ENCODE results near the gene NRAP. TPM values are rescaled to one million over a fixed set of nuclear protein-coding genes. Genes with fewer than 3 reads are reported as not detected.

NRAP gene
- total and polyA plus RNA-seq, 4 donors, result 0.05 to 0.13 (median 0.10) TPM

DNA sequence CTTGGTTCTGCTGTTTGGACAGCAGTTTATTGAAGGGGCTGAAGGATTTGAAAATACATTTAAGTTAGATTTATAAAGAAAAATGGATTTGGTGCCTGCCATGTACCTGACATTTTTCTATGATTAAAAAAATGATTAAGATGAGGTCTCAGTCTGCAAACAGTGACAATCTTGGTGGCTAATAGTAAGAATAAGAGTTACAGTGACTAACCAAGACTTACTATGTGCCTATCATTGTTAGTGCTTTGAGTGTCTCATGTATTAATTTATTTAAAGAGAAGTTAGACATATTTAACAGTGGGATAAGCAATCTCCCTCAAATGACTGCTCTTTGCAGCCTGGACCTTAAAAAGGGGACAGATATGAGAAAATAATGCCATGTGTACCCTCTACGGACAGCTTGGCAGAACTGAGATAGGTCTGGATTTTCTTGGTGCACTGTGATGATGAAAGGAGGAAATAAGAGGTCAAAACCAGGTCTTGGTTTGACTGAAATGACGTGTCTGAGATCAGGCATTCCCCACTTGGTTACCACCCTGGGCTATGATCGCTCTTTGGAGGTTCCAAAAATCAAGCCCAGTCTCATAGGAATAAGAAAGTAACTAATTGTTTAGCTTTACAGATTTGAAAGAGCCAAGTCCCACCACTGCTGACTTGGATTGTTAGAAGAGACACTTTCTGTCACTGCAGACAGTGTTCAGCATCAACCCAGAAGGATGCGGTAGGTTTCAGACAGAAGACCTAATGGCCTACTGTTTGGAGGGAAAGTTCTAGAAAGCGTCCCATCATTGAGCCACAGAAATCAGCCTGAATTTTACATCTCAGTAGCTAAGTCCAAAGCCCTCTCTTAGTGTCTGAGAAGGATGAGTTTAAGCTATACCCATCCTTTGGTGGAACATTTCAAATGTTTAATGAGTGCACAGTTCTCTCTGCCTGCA, 18.0 kb upstream of the NRAP start:
- H3K4me1 ChIP-seq (ENCODE audit: control insufficient read depth in 4 of 4, insufficient read depth in 4 of 4, low read length in 3 of 4), result peaks cover 4 to 28% (median 7%) of the 10 kb centered on the region in 4 donors
- no peak for DNase-seq (ENCODE audit: low spot score)
- peaks cover 0 to 3% (median 0%) of the 10 kb centered on the region in 4 donors for H3K36me3 ChIP-seq (ENCODE audit: control insufficient read depth in 4 of 4, insufficient read depth in 3 of 4, low read depth in 1 of 4, low read length in 3 of 4)
- H3K4me3 ChIP-seq (ENCODE audit: low read depth in 1 of 3, low read length in 3 of 3), result no peak overlapping the region
- no peak overlapping the region for H3K9ac ChIP-seq (ENCODE audit: low read depth in 1 of 2, low read length in 2 of 2)
- H3K27ac ChIP-seq (ENCODE audit: low read depth in 1 of 2, low read length in 2 of 2), result no peak overlapping the region
- H3K27me3 ChIP-seq (ENCODE audit: control insufficient read depth in 4 of 4, insufficient read depth in 4 of 4, low read length in 3 of 4), result no peaks in the 10 kb centered on the region
- no peaks in the 10 kb centered on the region for H3K9me3 ChIP-seq (ENCODE audit: control insufficient read depth in 4 of 4, low read length in 3 of 4)
- 77% methylated on average over 5 of the region's 5 CpGs for WGBS
- TF ChIP-seq REST (IDR thresholded peaks at IDR 0.05) (no peak), RXRA (IDR thresholded peaks at IDR 0.05) (no peak), GABPA (IDR thresholded peaks at IDR 0.05 in 1 of 2, conservative IDR thresholded peaks at IDR 0.05 in 1 of 2) (no peak), EGR1 (IDR thresholded peaks at IDR 0.05; ENCODE audit: low read depth in 2 of 2) (no peak), JUND (IDR thresholded peaks at IDR 0.05) (no peak), TAF1 (conservative IDR thresholded peaks at IDR 0.05) (no peak), FOXA1 (IDR thresholded peaks at IDR 0.05) (no peak), CTCF (IDR thresholded peaks at IDR 0.05; ENCODE audit: low read depth, low read length, missing input control) (no peak), SP1 (IDR thresholded peaks at IDR 0.05) (no peak), YY1 (IDR thresholded peaks at IDR 0.05) (no peak), HNF4A (conservative IDR thresholded peaks at IDR 0.05) (no peak), ATF3 (IDR thresholded peaks at IDR 0.05) (no peak), HNF4G (IDR thresholded peaks at IDR 0.05) (no peak), RAD21 (IDR thresholded peaks at IDR 0.05) (no peak)
- TF ChIP-seq, protein P1, sequence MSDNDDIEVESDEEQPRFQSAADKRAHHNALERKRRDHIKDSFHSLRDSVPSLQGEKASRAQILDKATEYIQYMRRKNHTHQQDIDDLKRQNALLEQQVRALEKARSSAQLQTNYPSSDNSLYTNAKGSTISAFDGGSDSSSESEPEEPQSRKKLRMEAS (IDR thresholded peaks at IDR 0.05), result no peak
- TF ChIP-seq, protein P2, sequence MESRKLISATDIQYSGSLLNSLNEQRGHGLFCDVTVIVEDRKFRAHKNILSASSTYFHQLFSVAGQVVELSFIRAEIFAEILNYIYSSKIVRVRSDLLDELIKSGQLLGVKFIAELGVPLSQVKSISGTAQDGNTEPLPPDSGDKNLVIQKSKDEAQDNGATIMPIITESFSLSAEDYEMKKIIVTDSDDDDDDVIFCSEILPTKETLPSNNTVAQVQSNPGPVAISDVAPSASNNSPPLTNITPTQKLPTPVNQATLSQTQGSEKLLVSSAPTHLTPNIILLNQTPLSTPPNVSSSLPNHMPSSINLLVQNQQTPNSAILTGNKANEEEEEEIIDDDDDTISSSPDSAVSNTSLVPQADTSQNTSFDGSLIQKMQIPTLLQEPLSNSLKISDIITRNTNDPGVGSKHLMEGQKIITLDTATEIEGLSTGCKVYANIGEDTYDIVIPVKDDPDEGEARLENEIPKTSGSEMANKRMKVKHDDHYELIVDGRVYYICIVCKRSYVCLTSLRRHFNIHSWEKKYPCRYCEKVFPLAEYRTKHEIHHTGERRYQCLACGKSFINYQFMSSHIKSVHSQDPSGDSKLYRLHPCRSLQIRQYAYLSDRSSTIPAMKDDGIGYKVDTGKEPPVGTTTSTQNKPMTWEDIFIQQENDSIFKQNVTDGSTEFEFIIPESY (IDR thresholded peaks at IDR 0.05), result no peak

Data from liver (tissue), 9 donors.